GM19240 (cell line): ENCODE data around the gene GADD45A.

Experiments
- DNase-seq: peaks from one replicate; pipeline ENCODE4 v3.0.0; 2011; ENCODE audit warnings: low spot score; ENCODE audit not compliant: insufficient read length

Gene GADD45A

GRCh38 chr1:67688526-67689219 is 3.7 kb downstream of the GADD45A start:
- no peak for DNase-seq

GRCh38 chr1:67689267-67690017 is 4.4 kb downstream of the GADD45A start:
- no peak for DNase-seq

GRCh38 chr1:67690018-67690363 is 5.0 kb downstream of the GADD45A start:
- DNase-seq, result no peak

- no peak for DNase-seq
These were observed 5.4 kb downstream of the GADD45A start for GRCh38 chr1:67690411-67690810.

GRCh38 chr1:67691712-67692111 is 6.7 kb downstream of the GADD45A start:
- DNase-seq, result no peak

GRCh38 chr1:67695963-67696362 is 11.0 kb downstream of the GADD45A start:
- DNase-seq, result no peak

GRCh38 chr1:67696708-67697107 is 11.7 kb downstream of the GADD45A start:
- DNase-seq, result no peak

- no peak for DNase-seq
These were observed 15.2 kb downstream of the GADD45A start for GRCh38 chr1:67700220-67700619.

GRCh38 chr1:67700692-67701410 is 15.8 kb downstream of the GADD45A start:
- no peak for DNase-seq

GRCh38 chr1:67701876-67702275 is 16.9 kb downstream of the GADD45A start:
- DNase-seq, result no peak

- no peak for DNase-seq
These were observed 19.4 kb downstream of the GADD45A start for GRCh38 chr1:67704351-67704750.

- no peak for DNase-seq
These were observed 20.9 kb downstream of the GADD45A start for GRCh38 chr1:67705735-67706453.

GRCh38 chr1:67708606-67709005 is 23.6 kb downstream of the GADD45A start:
- no peak for DNase-seq

GRCh38 chr1:67710417-67710816 is 25.4 kb downstream of the GADD45A start:
- no peak for DNase-seq

- no peak for DNase-seq
These were observed 26.3 kb downstream of the GADD45A start for GRCh38 chr1:67711158-67711854.

- no peak for DNase-seq
These were observed 26.8 kb downstream of the GADD45A start for GRCh38 chr1:67711855-67712212.

GRCh38 chr1:67713057-67713846 is 28.3 kb downstream of the GADD45A start:
- no peak for DNase-seq

GRCh38 chr1:67715819-67716218 is 30.8 kb downstream of the GADD45A start:
- DNase-seq, result no peak

GRCh38 chr1:67716800-67717199 is 31.8 kb downstream of the GADD45A start:
- no peak for DNase-seq

GRCh38 chr1:67717876-67718275 is 32.9 kb downstream of the GADD45A start:
- DNase-seq, result no peak
